GM21576 (cell line): ENCODE data around the gene PCNT.
"Not testable (repeated sequence)": the region's sequence is repeated elsewhere in the genome, so short reads cannot be mapped to it uniquely, and the experiment has no call there.

Experiments
- ATAC-seq: cut with Tn5 transposase; IDR thresholded peaks from one replicate; pipeline ENCODE4 v1.9.1; 2021; ENCODE audit warnings: mild to moderate bottlenecking, moderate library complexity; ENCODE audit not compliant: unreplicated experiment

The PCNT gene

GRCh38 chr21:46441331-46441730 lies 117.4 kb downstream of the PCNT start:
- ATAC-seq, result no peak

GRCh38 chr21:46441961-46442498 lies 118.1 kb downstream of the PCNT start:
- ATAC-seq, result no peak

GRCh38 chr21:46442938-46443337 lies 119.0 kb downstream of the PCNT start:
- ATAC-seq, result no peak

- ATAC-seq, result no peak
Observed at GRCh38 chr21:46443910-46444309, 120.0 kb downstream of the PCNT start.

GRCh38 chr21:46448108-46448507 lies 124.2 kb downstream of the PCNT start:
- ATAC-seq, result no peak

- ATAC-seq, result not testable (repeated sequence)
Observed at GRCh38 chr21:46448855-46449254, 124.9 kb downstream of the PCNT start.

- no peak for ATAC-seq
Observed at GRCh38 chr21:46452710-46453109, 128.8 kb downstream of the PCNT start.

GRCh38 chr21:46454142-46454541 lies 130.2 kb downstream of the PCNT start:
- no peak for ATAC-seq

GRCh38 chr21:46454634-46455390 lies 130.9 kb downstream of the PCNT start:
- no peak for ATAC-seq

- no peak for ATAC-seq
Observed at GRCh38 chr21:46455575-46456385, 131.8 kb downstream of the PCNT start.

- ATAC-seq, result no peak
Observed at GRCh38 chr21:46456750-46457149, 132.8 kb downstream of the PCNT start.

GRCh38 chr21:46457801-46458314 lies 133.9 kb downstream of the PCNT start:
- ATAC-seq, result peak; percentile 21

GRCh38 chr21:46458315-46459023 lies 134.5 kb downstream of the PCNT start, which contains the start of gene DIP2A:
Gene DIP2A, plus strand, starts transcription at chr21:46458891. Its CDS starts 241 bp downstream, at chr21:46459132.
- peak; percentile 93 for ATAC-seq

- ATAC-seq, result no peak
Observed at GRCh38 chr21:46459024-46459355, 135.0 kb downstream of the PCNT start.

GRCh38 chr21:46459356-46460112 lies 135.6 kb downstream of the PCNT start:
- ATAC-seq, result no peak

- ATAC-seq, result no peak
Observed at GRCh38 chr21:46461909-46462308, 138.0 kb downstream of the PCNT start.

- ATAC-seq, result not testable (repeated sequence)
Observed at GRCh38 chr21:46465153-46465552, 141.2 kb downstream of the PCNT start.

- no peak for ATAC-seq
Observed at GRCh38 chr21:46465651-46466050, 141.7 kb downstream of the PCNT start.

GRCh38 chr21:46468108-46468774 lies 144.3 kb downstream of the PCNT start:
- no peak for ATAC-seq

GRCh38 chr21:46469275-46469674 lies 145.3 kb downstream of the PCNT start:
- no peak for ATAC-seq
